ENCODE data around the gene TIE1.

Gene TIE1

DNA sequence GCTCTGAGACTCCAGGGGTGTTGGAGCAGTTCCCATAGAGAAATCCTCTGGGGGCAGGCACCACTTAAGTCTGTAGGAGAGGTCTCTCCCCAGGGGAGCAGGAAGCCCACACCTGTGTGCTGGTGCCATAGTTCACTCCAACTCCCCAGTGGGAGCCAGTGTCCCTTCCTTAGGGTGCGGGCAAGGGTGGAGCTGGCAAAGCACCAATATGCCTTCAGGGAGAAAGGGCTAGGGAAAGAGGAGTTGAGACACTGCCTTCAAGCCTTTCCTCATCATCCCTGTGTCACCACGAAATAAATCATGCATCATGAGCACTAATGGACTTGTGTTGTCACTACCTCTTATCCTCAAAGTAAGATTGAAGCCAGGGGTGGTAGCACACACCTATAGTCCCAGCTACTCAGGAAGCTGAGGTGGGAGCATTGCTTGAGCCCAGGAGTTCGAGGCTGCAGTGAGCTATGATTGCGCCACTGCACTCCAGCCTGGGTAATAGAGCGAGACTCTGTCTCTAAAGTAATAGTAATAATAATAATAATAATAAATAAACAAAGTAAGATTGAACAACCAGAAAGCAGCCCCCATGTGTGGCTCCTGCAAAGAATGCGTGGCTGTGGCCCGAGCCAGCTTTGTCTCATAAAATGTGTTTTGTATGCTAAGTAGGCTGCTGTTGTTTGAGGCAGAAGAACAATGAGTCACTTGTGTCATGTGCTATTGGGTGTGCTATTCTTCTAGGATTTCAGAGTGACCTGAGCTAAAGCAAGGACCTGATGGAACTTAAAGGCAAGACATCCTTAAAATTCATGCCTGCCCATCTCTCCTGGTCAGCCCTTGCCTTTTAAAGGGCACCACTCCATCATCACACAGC, 6.7 kb upstream of the TIE1 start:
- no peak for DNase-seq

DNA sequence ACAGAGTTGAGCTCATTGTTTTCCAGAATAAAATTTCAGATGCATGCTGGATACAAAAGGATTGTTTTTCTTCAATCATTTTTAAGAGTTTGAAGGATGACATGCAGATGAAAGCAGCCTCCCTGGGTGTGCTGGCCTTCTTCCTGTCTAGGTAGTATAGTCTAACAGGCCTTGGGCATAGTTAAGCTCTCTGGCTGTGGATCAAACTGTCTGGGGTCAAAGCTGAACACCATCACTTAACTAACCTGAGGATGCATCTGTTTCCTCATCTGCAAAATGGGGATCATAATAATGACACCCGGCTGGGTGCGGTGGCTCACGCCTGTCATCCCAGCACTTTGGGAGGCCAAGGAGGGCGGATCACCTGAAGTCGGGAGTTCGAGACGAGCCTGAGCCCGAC, 6.0 kb upstream of the TIE1 start:
- no peak for DNase-seq

- no peak for DNase-seq
These were observed 4.6 kb upstream of the TIE1 start for GRCh38 chr1:43296207-43296606.

DNA sequence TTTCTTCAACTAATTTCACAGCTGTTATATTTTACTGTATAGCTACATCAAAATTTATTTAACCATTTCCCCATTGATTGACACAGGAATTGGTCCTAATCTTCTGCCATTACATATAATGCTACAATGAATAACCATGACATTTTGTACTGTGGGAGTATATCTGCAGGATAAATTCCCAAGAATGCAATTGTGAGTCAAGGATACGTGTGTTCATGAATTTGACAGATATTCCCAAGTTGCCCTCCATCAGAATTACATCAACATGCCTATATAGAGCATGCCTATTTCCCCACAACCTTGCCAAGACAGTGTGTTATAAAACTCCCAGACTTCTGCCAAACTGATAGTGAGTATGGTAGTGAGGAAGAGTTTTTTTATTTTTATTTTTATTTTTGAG, 2.7 kb upstream of the TIE1 start:
- DNase-seq = no peak

DNA sequence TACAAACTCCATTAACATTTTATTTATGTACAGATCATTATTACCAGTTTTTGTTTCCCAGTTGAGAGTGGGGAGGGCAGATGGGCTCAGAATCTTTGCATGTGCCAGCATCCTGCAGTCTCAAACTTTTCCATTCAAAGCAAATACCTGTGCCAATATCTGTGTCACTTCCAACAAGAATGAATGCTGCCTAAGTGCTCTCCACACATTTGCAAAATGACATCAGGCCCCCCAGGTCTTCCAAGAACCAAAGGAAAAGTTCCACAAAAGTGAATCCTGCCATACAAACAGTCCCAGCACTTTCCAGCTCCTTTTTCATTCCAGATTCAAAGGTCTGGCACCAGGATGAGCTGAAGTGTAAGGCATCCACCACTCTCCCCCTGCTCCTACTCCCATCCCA, 1.7 kb upstream of the TIE1 start:
- DNase-seq = no peak

DNA sequence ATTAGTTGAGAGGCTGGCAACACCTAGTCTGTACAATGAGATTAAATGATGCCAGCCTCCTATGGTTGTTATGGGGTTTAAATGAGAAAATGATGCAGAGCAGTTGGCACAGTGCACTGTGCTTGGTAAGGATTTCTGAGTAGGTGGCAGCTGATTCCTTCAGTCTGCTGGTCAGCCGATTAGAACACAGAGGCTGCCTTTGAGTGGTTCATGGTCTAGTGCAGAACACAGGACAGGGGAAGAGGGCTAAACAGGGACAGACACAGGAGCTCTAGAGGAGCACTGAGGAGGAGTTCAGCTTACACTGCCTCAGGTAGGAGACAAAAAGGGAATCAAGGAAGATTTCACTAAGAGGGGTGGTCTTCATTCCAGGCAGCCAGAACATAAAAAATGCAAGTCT, 1.4 kb downstream of the TIE1 start:
- DNase-seq = no peak

GRCh38 chr1:43302721-43303470, 2.1 kb downstream of the TIE1 start:
- DNase-seq = no peak

- no peak for DNase-seq
These were observed 2.9 kb downstream of the TIE1 start for GRCh38 chr1:43303471-43304313.

- DNase-seq = no peak
These were observed 3.5 kb downstream of the TIE1 start for GRCh38 chr1:43304314-43304681.

- no peak for DNase-seq
These were observed 4.1 kb downstream of the TIE1 start for GRCh38 chr1:43304771-43305300.

GRCh38 chr1:43305461-43305860, 4.7 kb downstream of the TIE1 start:
- no peak for DNase-seq

- DNase-seq = no peak
These were observed 5.3 kb downstream of the TIE1 start for GRCh38 chr1:43305926-43306687.

DNA sequence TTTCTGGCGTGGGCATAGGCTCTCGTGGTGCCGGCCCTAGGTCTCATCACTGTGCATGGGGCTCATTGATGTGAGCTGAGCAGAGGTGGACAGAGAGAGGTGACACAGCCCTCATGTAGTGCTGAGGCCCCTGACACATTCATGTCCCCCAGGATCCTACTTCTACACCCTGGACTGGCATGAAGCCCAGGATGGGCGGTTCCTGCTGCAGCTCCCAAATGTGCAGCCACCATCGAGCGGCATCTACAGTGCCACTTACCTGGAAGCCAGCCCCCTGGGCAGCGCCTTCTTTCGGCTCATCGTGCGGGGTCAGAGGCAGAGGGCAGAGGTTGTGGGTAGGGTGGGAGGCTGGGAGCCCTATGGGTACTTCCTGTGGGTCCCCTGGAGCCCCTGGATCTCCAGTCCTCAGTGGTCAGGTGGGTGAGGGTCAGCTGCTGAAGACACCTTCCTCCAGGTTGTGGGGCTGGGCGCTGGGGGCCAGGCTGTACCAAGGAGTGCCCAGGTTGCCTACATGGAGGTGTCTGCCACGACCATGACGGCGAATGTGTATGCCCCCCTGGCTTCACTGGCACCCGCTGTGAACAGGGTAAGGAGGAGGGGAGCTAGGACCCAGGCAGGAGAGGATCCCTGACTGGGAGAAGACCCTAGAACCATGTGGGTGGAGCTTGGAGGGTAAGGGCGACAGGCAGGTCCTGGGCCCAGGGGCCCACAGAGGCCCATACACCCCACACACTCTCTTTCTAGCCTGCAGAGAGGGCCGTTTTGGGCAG, 6.1 kb downstream of the TIE1 start:
- no peak for DNase-seq

DNA sequence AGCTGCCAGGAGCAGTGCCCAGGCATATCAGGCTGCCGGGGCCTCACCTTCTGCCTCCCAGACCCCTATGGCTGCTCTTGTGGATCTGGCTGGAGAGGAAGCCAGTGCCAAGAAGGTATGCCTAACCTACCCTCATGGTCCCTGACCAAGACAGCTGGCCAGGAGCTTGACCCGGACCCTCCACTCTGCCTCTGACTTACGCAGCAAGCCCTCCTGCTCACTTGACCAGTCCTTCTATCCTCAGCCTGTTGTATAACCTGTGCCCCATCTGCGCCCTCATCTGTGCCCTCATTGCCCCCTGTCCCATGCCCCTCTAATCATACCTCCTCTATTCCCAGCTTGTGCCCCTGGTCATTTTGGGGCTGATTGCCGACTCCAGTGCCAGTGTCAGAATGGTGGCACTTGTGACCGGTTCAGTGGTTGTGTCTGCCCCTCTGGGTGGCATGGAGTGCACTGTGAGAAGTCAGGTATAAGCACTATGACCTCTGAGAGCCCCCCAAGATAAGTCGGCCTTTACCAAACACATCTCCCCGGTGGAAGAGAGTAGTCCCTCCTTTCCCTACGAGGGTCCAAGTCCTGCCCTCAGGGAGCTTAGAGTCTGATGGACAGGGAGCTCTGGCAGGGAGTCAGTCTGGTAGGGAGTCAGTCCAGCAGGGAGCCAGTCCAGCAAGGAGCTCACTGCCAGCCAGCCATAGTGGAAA, 6.8 kb downstream of the TIE1 start:
- DNase-seq = no peak

DNA sequence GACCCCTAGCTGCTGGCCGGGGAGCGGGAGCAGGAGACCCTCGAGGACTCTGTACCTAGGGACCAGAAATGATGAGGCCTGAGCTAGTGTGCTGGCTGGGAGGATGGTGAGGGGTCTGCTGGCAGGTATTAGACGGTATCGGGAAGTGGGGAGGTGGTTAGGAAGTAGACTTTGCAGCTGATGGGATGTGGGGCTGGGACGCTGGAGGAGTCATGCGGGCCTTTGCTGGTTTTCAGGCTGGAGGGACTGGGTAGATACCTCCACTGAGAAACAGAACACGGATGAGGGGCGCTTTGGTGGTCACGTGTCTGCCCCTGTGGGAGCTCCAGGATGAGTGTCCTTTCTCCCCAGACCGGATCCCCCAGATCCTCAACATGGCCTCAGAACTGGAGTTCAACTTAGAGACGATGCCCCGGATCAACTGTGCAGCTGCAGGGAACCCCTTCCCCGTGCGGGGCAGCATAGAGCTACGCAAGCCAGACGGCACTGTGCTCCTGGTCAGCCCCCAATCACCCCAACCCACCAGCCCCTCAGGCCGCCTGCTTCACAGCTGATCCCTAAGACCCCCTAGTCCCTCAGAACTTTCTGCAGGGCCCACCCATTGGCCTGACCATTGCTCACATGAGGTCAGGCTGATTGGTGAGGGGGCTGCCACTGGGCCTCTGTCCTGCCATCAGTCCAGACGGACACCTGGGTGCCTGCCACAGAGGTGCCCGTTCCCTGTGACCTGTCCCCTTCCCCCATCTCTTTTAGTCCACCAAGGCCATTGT, 8.0 kb downstream of the TIE1 start:
- no peak for DNase-seq

GRCh38 chr1:43309405-43310025, 8.7 kb downstream of the TIE1 start:
- no peak for DNase-seq

- no peak for DNase-seq
These were observed 10.7 kb downstream of the TIE1 start for GRCh38 chr1:43311521-43311920.

GRCh38 chr1:43312212-43312623, 11.4 kb downstream of the TIE1 start:
- no peak for DNase-seq

- DNase-seq = no peak
These were observed 12.1 kb downstream of the TIE1 start for GRCh38 chr1:43312663-43313515.
